NT2/D1 (cell line): Measurements from ENCODE around the gene CREB3L2.

ENCODE experiments used
- SUZ12 ChIP-seq: IDR thresholded peaks from 2 replicates; pipeline ENCODE4 v1.6.1; 2011; ENCODE audit not compliant: insufficient read length, insufficient read depth; ENCODE audit errors: extremely low read depth
- ZNF274 ChIP-seq: IDR thresholded peaks from 2 replicates; pipeline ENCODE4 v1.6.1; 2011; ENCODE audit warnings: mild to moderate bottlenecking, low read depth, low read length

DNA sequence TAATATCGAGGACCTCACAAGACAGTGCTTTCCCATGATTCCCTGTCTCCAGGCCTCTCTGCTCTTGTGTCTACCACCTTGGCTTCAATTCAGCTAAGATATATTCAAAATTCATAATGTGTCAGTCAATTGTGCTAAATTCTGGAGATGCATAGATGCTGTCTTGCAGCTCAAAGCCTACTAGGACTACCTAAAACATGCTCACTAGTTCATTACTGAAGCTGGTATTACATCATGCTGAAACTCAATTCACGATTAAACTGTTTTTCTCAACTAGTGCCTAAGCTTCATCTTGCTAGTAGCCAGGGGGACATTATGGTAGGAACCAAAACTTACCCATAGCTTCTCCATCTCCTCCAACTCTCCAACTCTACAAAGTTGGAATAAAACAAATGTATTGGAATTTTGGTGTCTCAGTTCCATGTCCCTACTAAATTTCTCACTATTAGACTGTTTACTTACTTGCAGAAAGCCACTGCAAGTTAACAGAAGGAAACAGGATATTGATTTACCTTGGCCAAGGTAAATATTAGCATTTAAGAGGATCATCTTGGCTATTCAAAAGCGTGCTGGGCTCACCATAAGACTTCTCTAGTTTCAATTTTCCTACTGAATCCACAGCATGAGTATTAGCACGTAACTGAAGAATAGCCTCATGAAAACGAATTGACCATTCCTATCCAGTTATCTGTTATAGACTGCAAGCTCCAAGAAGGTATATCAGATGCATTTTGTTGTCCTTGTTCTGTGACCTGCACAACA is 53.6 kb downstream of the CREB3L2 start:
- TF ChIP-seq SUZ12 (no peak), ZNF274 (no peak)
